ENCODE measurements around the gene DDX6.

- TF ChIP-seq CTCF (IDR thresholded peaks at IDR 0.05) (no peak), EZH2phosphoT487 (IDR thresholded peaks at IDR 0.05) (no peak), EZH2 (IDR thresholded peaks at IDR 0.05) (no peak)
These were observed 15.4 kb upstream of the DDX6 start for GRCh38 chr11:118806400-118806799.

Data from neural progenitor cell (in vitro differentiated cells).